Measurements from ENCODE around the gene SCRT2.

SCRT2 gene

DNA sequence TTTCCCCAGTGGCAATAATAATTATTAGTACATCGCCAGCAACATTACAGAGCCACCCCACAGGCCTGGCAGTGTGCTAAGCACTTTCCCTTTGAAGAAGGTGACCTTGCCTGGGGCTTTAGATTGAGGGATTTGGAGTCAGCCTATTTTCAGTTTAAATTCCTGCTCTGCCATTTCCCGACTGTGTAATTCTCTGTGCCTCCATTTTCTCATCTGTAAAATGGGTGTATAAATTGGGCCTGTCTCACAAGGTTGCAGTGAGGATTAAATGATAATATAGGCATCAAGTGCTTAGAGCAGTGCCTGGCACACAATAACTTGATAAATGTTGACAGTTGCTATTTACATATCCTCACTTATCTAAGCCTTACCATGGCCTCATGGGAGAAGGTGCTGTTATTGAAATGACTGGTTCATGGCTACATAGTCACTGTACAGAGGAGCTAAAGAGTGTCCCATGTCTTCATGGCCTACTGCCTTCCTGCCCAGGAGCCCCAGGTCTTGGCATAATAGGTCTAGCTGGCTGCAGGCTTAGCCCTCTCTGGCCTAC lies 5.1 kb upstream of the SCRT2 start:
- no peak for DNase-seq (ENCODE audit: low read depth)
- TF ChIP-seq, protein P1, sequence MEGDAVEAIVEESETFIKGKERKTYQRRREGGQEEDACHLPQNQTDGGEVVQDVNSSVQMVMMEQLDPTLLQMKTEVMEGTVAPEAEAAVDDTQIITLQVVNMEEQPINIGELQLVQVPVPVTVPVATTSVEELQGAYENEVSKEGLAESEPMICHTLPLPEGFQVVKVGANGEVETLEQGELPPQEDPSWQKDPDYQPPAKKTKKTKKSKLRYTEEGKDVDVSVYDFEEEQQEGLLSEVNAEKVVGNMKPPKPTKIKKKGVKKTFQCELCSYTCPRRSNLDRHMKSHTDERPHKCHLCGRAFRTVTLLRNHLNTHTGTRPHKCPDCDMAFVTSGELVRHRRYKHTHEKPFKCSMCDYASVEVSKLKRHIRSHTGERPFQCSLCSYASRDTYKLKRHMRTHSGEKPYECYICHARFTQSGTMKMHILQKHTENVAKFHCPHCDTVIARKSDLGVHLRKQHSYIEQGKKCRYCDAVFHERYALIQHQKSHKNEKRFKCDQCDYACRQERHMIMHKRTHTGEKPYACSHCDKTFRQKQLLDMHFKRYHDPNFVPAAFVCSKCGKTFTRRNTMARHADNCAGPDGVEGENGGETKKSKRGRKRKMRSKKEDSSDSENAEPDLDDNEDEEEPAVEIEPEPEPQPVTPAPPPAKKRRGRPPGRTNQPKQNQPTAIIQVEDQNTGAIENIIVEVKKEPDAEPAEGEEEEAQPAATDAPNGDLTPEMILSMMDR (conservative IDR thresholded peaks at IDR 0.05; ENCODE audit: low read depth, low read length): no peak

DNA sequence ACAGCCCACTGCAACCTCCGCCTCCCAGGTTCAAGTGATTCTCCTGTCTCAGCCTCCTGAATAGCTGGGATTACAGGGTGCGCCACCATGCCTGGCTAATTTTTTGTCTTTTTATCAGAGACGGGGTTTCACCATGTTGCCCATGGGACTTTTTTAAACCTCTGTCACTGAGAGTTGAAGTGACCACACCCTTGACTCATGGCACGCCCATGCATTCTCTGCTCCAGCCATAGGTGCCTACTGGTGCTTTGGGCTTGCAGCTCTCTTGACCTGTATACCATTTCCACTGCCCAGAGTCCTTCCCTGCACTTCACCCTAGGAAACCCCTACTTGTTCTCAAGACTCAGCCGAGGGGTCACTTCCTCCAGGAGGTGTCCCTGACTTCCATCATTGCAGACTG lies 2.4 kb upstream of the SCRT2 start:
- TF ChIP-seq, protein P1 (conservative IDR thresholded peaks at IDR 0.05; ENCODE audit: low read depth, low read length): no peak
- DNase-seq (ENCODE audit: low read depth): no peak
- no peak overlapping the region for H3K4me3 ChIP-seq (ENCODE audit: low read length)

More for the DNA sequence above, 5.1 kb upstream of the SCRT2 start:
- H3K4me3 ChIP-seq (ENCODE audit: low read length): no peak overlapping the region

DNA sequence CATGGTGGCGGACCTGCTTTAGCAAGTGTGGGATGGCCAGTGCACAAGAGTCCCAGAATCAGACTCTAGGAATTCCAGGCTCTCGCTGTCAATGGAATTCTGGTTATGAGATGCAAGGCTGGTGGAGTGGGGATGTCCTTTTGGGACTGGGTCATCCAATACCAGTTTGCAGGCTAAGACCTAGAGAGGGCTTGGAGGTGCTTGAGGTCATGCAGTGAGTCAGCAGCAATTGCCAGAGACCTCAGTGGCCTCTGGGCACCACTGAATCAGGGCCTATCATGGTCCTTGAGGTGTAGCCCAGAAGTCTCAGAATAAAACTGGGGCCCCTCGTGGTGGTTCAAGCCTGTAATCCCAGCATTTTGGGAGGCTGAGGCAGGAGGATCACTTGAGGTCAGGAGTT lies 1.4 kb upstream of the SCRT2 start:
- TF ChIP-seq, protein P1 (conservative IDR thresholded peaks at IDR 0.05; ENCODE audit: low read depth, low read length): no peak
- no peak for DNase-seq (ENCODE audit: low read depth)
- no peak overlapping the region for H3K4me3 ChIP-seq (ENCODE audit: low read length)

DNA sequence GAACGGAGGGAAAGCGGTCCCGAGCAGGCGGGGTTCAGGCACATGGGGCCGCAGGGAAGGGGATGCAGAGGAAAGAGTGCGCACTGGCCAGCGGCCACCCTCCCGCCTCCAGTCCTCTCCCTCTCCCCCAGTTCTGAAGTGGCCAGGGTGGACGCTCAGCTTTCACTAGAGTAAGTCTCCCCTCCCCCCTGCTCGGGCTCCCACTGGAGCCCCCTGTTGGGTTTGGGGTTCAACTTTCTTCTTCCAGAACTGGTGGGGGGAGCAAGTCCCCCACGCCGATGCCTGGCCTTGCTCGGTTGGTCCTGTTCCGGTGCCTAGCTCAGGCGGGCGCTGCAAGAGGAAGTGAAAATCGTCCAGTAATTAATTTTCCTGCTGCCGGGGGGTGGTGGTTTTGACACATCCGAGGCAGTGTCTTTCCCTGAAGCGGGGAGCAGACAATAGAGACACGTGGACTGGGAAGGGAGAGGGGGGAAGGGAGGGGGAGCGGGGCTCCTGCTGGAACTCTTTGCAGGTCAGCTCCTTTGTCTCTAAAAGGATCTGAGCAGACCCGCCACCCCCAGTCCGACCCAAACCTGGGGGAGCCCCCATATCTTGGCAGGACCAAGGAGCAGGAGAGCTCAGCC lies 824 bp upstream of the SCRT2 start:
- H3K4me3 ChIP-seq (ENCODE audit: low read length): no peak overlapping the region
- no peak for DNase-seq (ENCODE audit: low read depth)
- TF ChIP-seq, protein P1 (conservative IDR thresholded peaks at IDR 0.05; ENCODE audit: low read depth, low read length): no peak

DNA sequence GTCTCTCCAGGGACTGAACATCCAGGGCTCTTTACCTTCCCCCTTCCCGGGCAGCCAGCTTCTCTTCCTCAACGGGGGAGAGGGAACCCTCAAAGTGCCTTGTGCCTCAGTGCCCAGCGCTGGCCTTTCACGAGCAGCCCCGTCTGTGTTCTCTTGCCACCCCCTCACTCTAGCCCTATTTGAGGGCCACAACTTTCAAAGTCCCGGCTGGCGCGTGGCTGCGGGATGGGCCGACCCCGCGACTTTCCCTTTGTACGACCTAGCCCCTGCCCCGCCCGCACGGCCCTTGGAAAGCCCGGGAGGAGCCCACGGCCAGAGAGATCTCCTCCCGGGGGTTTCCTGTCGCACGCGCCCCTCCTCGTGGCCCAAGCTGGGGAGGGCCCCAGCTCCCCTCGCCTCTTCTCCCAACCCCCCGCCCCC lies 559 bp downstream of the SCRT2 start:
- DNase-seq (ENCODE audit: low read depth): no peak
- no peak overlapping the region for H3K4me3 ChIP-seq (ENCODE audit: low read length)
- TF ChIP-seq, protein P1 (conservative IDR thresholded peaks at IDR 0.05; ENCODE audit: low read depth, low read length): no peak

DNA sequence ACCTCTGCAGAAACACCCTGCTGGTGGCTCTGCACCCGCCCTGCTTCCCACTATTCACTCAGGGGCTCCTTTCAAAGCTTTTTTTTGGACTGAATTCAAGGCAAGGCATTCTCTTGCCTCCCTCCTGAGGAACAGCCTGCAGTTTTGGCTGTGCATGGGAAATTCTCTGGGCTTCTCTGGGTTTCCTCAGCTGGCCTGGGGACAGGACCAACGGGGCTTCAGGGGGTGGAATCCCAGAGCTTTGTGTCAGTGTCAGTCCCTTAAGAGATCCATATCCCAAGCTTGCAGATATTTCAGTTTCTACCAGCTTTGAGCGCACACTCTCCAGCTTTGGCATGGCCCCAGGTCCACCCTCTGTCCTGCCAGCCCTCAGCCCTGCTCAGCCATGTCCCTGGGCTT lies 2.0 kb downstream of the SCRT2 start:
- no peak overlapping the region for H3K4me3 ChIP-seq (ENCODE audit: low read length)
- no peak for DNase-seq (ENCODE audit: low read depth)
- TF ChIP-seq, protein P1 (conservative IDR thresholded peaks at IDR 0.05; ENCODE audit: low read depth, low read length): no peak

DNA sequence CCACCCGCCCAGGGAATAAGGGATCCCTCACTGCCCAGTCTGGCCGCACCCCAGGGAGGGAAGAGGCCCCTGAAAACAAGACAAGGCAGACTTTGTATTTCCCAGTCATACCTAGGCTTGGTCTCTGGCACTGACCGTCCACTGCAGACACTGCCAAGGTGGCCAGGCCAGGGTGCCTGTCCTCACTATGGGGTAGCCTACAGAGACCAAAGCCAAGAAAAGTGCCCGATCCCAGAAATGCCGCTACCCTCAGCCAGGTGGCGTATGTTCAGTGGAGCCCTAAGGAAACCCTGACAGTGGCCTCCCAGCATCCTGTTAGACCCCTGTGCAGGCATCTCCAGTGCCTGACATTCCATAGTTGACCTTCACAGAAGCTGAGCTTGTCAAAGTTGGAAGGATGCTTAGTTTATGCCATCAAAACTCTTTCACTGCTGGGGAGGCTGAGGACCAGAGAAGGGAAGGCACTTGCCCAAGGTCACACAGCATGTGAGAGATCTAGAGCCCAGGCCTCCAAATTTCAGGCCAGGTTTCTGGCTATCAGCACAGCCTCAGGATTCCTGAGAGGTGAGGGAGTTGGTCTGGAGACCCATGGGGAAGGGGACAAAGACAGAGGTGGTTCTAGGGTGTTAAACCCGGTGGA lies 2.5 kb downstream of the SCRT2 start:
- H3K4me3 ChIP-seq (ENCODE audit: low read length): no peak overlapping the region
- TF ChIP-seq, protein P1 (conservative IDR thresholded peaks at IDR 0.05; ENCODE audit: low read depth, low read length): peak; percentile 43
- no peak for DNase-seq (ENCODE audit: low read depth)
